Caco-2 (cell line): Measurements from ENCODE around the gene PI4KA. TPM values are rescaled to one million over a fixed set of nuclear protein-coding genes. Genes with fewer than 3 reads are reported as not detected.

Experiments
- BruUV-seq: library from RNA; stranded (reverse); fragments of 400-500 nt; replicated peaks from 2 replicates; lab custom pipeline; 2021; lab: Mats Ljungman, UMichigan
- CTCF ChIA-PET: fragments of 300-600 bp; sonication (Branson Sonifier 250); formaldehyde crosslinking; loops from one replicate; lab custom pipeline; 2022; ENCODE audit warnings: antibody characterized with exemption; lab: Charles Lee
- POLR2A ChIA-PET: fragments of 300-600 bp; sonication (Branson Sonifier 250); formaldehyde crosslinking; loops from one replicate; lab custom pipeline; 2022; ENCODE audit warnings: antibody characterized with exemption; lab: Charles Lee
- DNase-seq, 2 experiments: peaks; one replicate each; pipeline versions ENCODE4 v3.0.0 to v3.0.0-alpha.2; 2020 to 2022
- H3K27me3 ChIP-seq: replicated peaks from 2 replicates; pipeline ENCODE4 v1.6.0; 2011; ENCODE audit warnings: low read length; ENCODE audit not compliant: control insufficient read depth, insufficient read depth
- H3K36me3 ChIP-seq: 2 replicates; pipeline ENCODE4 v1.5.1; 2011; ENCODE audit warnings: low read length; ENCODE audit not compliant: control insufficient read depth, insufficient read depth
- H3K4me1 ChIP-seq: fragments of 250-450 bp; sonication (Bioruptor Pico); 2 replicates; pipeline ENCODE4 v1.5.1; 2020; ENCODE audit warnings: mild to moderate bottlenecking
- H3K4me3 ChIP-seq: 2 replicates; pipeline ENCODE4 v1.5.1; 2011; ENCODE audit warnings: low read depth, mild to moderate bottlenecking, control low read depth, low read length
- H3K9me3 ChIP-seq: fragments of 250-450 bp; sonication (Bioruptor Pico); 2 replicates; pipeline ENCODE4 v1.5.1; 2020; ENCODE audit warnings: mild to moderate bottlenecking, moderate library complexity
- H3K27ac Mint-ChIP-seq: one replicate; pipeline ENCODE4 v1.8.0; 2022; ENCODE audit warnings: mixed read lengths; ENCODE audit not compliant: unreplicated experiment
- H3K27me3 Mint-ChIP-seq: one replicate; pipeline ENCODE4 v1.8.0; 2022; ENCODE audit warnings: mixed read lengths; ENCODE audit not compliant: insufficient read depth, unreplicated experiment
- H3K36me3 Mint-ChIP-seq: one replicate; pipeline ENCODE4 v1.8.0; 2022; ENCODE audit warnings: mild to moderate bottlenecking, mixed read lengths; ENCODE audit not compliant: insufficient read depth, unreplicated experiment
- H3K4me1 Mint-ChIP-seq: one replicate; pipeline ENCODE4 v1.8.0; 2022; ENCODE audit warnings: low read depth, mixed read lengths; ENCODE audit not compliant: unreplicated experiment
- H3K4me3 Mint-ChIP-seq: one replicate; pipeline ENCODE4 v1.8.0; 2022; ENCODE audit warnings: mild to moderate bottlenecking, moderate library complexity, mixed read lengths; ENCODE audit not compliant: unreplicated experiment
- H3K9me3 Mint-ChIP-seq: one replicate; pipeline ENCODE4 v1.8.0; 2022; ENCODE audit warnings: mixed read lengths; ENCODE audit not compliant: unreplicated experiment
- CTCF ChIP-seq, 2 experiments: fragments of 200-600 bp in 1 of 2; IDR thresholded peaks; 1 replicate in 1 of 2; 2 replicates in 1 of 2; pipeline versions ENCODE4 v1.5.1 to v1.8.0; 2011 to 2022; ENCODE audit warnings: antibody characterized with exemption in 1 of 2, control low read depth in 1 of 2, inconsistent platforms in 1 of 2, low read depth in 1 of 2, low read length in 1 of 2, mild to moderate bottlenecking in 1 of 2, moderate library complexity in 1 of 2; ENCODE audit not compliant: insufficient read depth in 1 of 2, severe bottlenecking in 1 of 2, unreplicated experiment in 1 of 2
- intact Hi-C: fragments of 100-400 bp; cut with micrococcal nuclease; formaldehyde crosslinking; loops from one replicate; pipeline ENCODE4 v1.10.0; 2022; ENCODE audit not compliant: unreplicated experiment
- total RNA-seq: library from RNA; stranded (reverse); gene quantifications from 2 replicates; pipeline ENCODE4 v1.2.3, GENCODE V29; 2022

The PI4KA gene
- total RNA-seq, 1 experiment from 2014 or later = 66.9 TPM

- Histone ChIP-seq H3K36me3 (0 out of 2 replicates have a peak, but pooled peaks cover 1% of the 10 kb centered on the region), H3K27me3 (no peaks in the 10 kb centered on the region), H3K4me1 (peaks cover 5% of the 10 kb centered on the region; the same call in 1 of the 2 replicates), H3K4me3 (no peak overlapping the region), H3K9me3 (no peaks in the 10 kb centered on the region)
- no peak overlapping the region for H3K4me3 Mint-ChIP-seq
- peaks cover 25% of the 10 kb centered on the region for H3K36me3 Mint-ChIP-seq
- no peak for TF ChIP-seq CTCF (IDR thresholded peaks at IDR 0.05; ENCODE audit: insufficient read depth in 1 of 2, low read depth in 1 of 2, low read length in 1 of 2, severe bottlenecking in 1 of 2, unreplicated experiment in 1 of 2)
- no peak overlapping the region for H3K27ac Mint-ChIP-seq
- CTCF ChIA-PET = interaction anchor here (1.7 kb wide), 1 partner anchor 92 kb away, joined by 11 read pairs; no protein-coding TSS in a partner anchor
- no peaks in the 10 kb centered on the region for H3K27me3 Mint-ChIP-seq
- no peaks in the 10 kb centered on the region for H3K9me3 Mint-ChIP-seq
- DNase-seq = no peak
- H3K4me1 Mint-ChIP-seq = no peaks in the 10 kb centered on the region
- POLR2A ChIA-PET = no interaction called here
- no TSS peak for BruUV-seq
- intact Hi-C loops = no loop called here
These were observed 65.5 kb downstream of the PI4KA start for GRCh38 chr22:20792966-20793728.

- no peak for DNase-seq
- Mint-ChIP-seq H3K4me3 (no peak overlapping the region), H3K4me1 (no peaks in the 10 kb centered on the region), H3K27me3 (no peaks in the 10 kb centered on the region), H3K9me3 (no peaks in the 10 kb centered on the region), H3K27ac (no peak overlapping the region), H3K36me3 (peaks cover 25% of the 10 kb centered on the region)
- H3K4me1 ChIP-seq = peaks cover 5% of the 10 kb centered on the region; the same call in 1 of the 2 replicates
- no peak overlapping the region for H3K4me3 ChIP-seq
- no TSS peak for BruUV-seq
- intact Hi-C loops = no loop called here
- H3K27me3 ChIP-seq = no peaks in the 10 kb centered on the region
- no peak for TF ChIP-seq CTCF (IDR thresholded peaks at IDR 0.05; ENCODE audit: insufficient read depth in 1 of 2, low read depth in 1 of 2, low read length in 1 of 2, severe bottlenecking in 1 of 2, unreplicated experiment in 1 of 2)
- ChIA-PET CTCF (no interaction called here), POLR2A (no interaction called here)
- 0 out of 2 replicates have a peak, but pooled peaks cover 2% of the 10 kb centered on the region for H3K36me3 ChIP-seq
- H3K9me3 ChIP-seq = no peaks in the 10 kb centered on the region
These were observed 66.2 kb downstream of the PI4KA start for GRCh38 chr22:20792221-20792965.

- H3K4me1 ChIP-seq = peaks cover 5% of the 10 kb centered on the region; the same call in 1 of the 2 replicates
- CTCF ChIA-PET = no interaction called here
- intact Hi-C loops = no loop called here
- H3K4me1 Mint-ChIP-seq = no peaks in the 10 kb centered on the region
- no TSS peak for BruUV-seq
- H3K9me3 ChIP-seq = no peaks in the 10 kb centered on the region
- no peak for TF ChIP-seq CTCF (IDR thresholded peaks at IDR 0.05; ENCODE audit: insufficient read depth in 1 of 2, low read depth in 1 of 2, low read length in 1 of 2, severe bottlenecking in 1 of 2, unreplicated experiment in 1 of 2)
- POLR2A ChIA-PET = no interaction called here
- no peak for DNase-seq
- no peaks in the 10 kb centered on the region for H3K27me3 ChIP-seq
- H3K9me3 Mint-ChIP-seq = no peaks in the 10 kb centered on the region
- no peak overlapping the region for H3K4me3 ChIP-seq
- 0 out of 2 replicates have a peak, but pooled peaks cover 2% of the 10 kb centered on the region for H3K36me3 ChIP-seq
- no peaks in the 10 kb centered on the region for H3K27me3 Mint-ChIP-seq
- no peak overlapping the region for H3K27ac Mint-ChIP-seq
- peaks cover 12% of the 10 kb centered on the region for H3K36me3 Mint-ChIP-seq
- H3K4me3 Mint-ChIP-seq = no peak overlapping the region
These were observed 69.8 kb downstream of the PI4KA start for GRCh38 chr22:20788627-20789344.
